ENCODE data around the gene SCYGR2. TPM values are rescaled to one million over a fixed set of nuclear protein-coding genes. Genes with fewer than 3 reads are reported as not detected.

Gene SCYGR2
- total RNA-seq, 2 experiments from 2014 or later = not detected

DNA sequence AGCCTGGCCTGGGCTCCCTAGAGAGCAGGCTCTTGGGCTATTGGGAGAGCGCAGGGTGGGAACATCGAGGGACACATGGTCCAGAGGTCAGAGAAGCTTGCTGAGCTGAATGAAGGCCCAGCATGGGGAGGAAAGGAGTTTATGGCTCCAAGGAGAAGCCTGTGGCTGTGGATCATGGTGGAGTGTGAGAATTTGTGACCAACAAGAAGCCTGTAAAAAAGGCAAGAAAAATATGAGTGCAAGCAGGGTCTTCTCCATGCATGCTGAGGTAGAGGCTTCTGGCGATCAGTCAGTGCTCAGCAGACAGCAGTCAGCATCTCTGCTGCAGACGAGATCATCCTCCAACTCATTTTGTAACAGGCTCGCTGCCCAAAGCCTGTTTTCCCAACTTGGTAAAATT is 17.2 kb downstream of the SCYGR2 start:
- H3K9me2 ChIP-seq (ENCODE audit: insufficient read depth, low read length) = no peaks in the 10 kb centered on the region
- DNase-seq (ENCODE audit: low spot score) = no peak
- BruUV-seq (replicated peaks) = no TSS peak
- no peak overlapping the region for H3K27ac ChIP-seq (ENCODE audit: low read depth, low read length, poor library complexity, severe bottlenecking)
- no peaks in the 10 kb centered on the region for H4K20me1 ChIP-seq (ENCODE audit: insufficient read depth, low read length)
- H3K9me3 ChIP-seq (ENCODE audit: low read length) = no peaks in the 10 kb centered on the region
- no peak overlapping the region for H3K4me3 ChIP-seq (ENCODE audit: low read depth, low read length, poor library complexity, severe bottlenecking)
- ChIA-PET POLR2A (interaction anchor here (0.7 kb wide), 1 partner anchor 102 kb away, joined by 3 read pairs; no protein-coding TSS in a partner anchor), CTCF (ENCODE audit: unreplicated experiment) (no interaction called here)
- H3K4me2 ChIP-seq (ENCODE audit: low read length) = no peak overlapping the region
- no peaks in the 10 kb centered on the region for H3K4me1 ChIP-seq (ENCODE audit: insufficient read depth, low read length, poor library complexity, severe bottlenecking)
- no peak for TF ChIP-seq EZH2phosphoT487 (IDR thresholded peaks at IDR 0.05; ENCODE audit: borderline replicate concordance, low read depth, low read length)
- TF ChIP-seq, protein P1, sequence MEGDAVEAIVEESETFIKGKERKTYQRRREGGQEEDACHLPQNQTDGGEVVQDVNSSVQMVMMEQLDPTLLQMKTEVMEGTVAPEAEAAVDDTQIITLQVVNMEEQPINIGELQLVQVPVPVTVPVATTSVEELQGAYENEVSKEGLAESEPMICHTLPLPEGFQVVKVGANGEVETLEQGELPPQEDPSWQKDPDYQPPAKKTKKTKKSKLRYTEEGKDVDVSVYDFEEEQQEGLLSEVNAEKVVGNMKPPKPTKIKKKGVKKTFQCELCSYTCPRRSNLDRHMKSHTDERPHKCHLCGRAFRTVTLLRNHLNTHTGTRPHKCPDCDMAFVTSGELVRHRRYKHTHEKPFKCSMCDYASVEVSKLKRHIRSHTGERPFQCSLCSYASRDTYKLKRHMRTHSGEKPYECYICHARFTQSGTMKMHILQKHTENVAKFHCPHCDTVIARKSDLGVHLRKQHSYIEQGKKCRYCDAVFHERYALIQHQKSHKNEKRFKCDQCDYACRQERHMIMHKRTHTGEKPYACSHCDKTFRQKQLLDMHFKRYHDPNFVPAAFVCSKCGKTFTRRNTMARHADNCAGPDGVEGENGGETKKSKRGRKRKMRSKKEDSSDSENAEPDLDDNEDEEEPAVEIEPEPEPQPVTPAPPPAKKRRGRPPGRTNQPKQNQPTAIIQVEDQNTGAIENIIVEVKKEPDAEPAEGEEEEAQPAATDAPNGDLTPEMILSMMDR (conservative IDR thresholded peaks at IDR 0.05; ENCODE audit: low read length) = no peak
- no peaks in the 10 kb centered on the region for H3K36me3 ChIP-seq (ENCODE audit: insufficient read depth, low read length)
- no peak overlapping the region for H2AFZ ChIP-seq (ENCODE audit: low read length)
- H3K79me2 ChIP-seq (ENCODE audit: insufficient read depth, low read depth, low read length) = no peaks in the 10 kb centered on the region
- intact Hi-C loops (cut with micrococcal nuclease; ENCODE audit: unreplicated experiment) = no loop called here

DNA sequence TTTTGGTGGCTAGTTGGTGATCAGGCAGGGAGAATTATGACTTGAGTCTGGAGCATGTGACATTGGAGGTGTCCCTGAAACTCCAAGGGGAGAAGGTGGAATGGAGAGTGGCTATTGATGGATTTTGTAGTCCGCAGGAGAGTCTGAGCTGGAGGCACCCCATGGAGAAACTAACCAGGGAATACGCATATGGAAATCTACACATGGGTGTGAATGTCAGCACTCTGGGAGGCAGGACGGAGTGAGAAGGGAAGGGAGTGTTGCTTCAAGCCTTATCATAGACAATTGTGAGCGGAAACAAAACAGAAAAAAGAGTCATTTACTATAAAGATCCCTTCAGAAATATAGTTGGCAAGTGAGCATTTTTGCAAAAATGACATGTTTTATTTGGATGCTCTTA is 17.9 kb downstream of the SCYGR2 start:
- Histone ChIP-seq H3K4me2 (ENCODE audit: low read length) (no peak overlapping the region), H4K20me1 (ENCODE audit: insufficient read depth, low read length) (no peaks in the 10 kb centered on the region), H3K9me2 (ENCODE audit: insufficient read depth, low read length) (no peaks in the 10 kb centered on the region), H3K9me3 (ENCODE audit: low read length) (no peaks in the 10 kb centered on the region), H3K27ac (ENCODE audit: low read depth, low read length, poor library complexity, severe bottlenecking) (no peak overlapping the region), H3K36me3 (ENCODE audit: insufficient read depth, low read length) (no peaks in the 10 kb centered on the region), H3K4me1 (ENCODE audit: insufficient read depth, low read length, poor library complexity, severe bottlenecking) (no peaks in the 10 kb centered on the region), H3K79me2 (ENCODE audit: insufficient read depth, low read depth, low read length) (no peaks in the 10 kb centered on the region), H3K4me3 (ENCODE audit: low read depth, low read length, poor library complexity, severe bottlenecking) (no peak overlapping the region), H2AFZ (ENCODE audit: low read length) (no peak overlapping the region)
- TF ChIP-seq EZH2phosphoT487 (IDR thresholded peaks at IDR 0.05; ENCODE audit: borderline replicate concordance, low read depth, low read length) = no peak
- TF ChIP-seq, protein P1 (conservative IDR thresholded peaks at IDR 0.05; ENCODE audit: low read length) = no peak
- POLR2A ChIA-PET = no interaction called here
- CTCF ChIA-PET (ENCODE audit: unreplicated experiment) = no interaction called here
- DNase-seq (ENCODE audit: low spot score) = no peak
- BruUV-seq (replicated peaks) = no TSS peak
- intact Hi-C loops (cut with micrococcal nuclease; ENCODE audit: unreplicated experiment) = no loop called here

DNA sequence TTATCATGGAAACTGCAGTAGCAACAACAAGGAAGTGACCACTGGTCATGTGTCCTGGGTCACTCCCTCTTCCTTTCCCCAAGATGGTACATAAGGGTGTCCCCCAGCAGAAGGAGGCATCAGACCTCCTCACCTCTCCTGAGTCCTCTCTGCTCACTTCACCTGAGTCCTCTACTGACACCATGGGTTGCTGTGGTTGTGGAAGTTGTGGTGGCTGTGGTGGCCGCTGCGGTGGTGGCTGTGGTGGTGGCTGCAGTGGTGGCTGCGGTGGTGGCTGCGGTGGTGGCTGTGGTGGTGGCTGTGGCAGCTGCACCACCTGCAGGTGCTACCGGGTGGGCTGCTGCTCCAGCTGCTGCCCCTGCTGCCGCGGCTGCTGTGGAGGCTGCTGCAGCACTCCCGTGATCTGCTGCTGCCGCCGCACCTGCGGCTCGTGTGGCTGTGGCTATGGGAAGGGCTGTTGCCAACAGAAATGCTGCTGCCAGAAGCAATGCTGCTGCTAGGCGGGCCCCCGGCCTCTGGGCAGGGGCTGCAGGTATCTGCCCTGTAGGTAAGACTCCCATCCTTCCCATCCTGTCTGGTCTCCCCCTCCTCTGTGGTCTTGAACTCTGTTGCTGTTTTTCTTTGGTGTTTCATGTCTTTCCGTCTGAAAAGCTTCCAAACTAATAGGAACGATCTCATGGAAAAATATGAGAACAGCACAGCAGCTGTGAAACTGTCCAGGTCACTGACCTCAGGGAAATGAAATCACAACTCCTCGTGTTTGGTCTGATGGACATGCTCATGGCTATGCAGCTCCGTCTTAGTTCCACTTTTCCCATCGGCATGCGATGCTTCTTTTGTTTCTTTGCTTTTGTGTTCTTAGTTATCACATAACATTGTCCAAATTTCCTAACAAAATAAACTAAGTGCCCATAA is 18.9 kb downstream of the SCYGR2 start, which contains the start of gene SCYGR4:
Gene SCYGR4, plus strand, starts transcription at position 183 of the 915 bp plus-strand sequence. Its CDS starts 0 bp downstream, at position 183.
- Histone ChIP-seq H2AFZ (ENCODE audit: low read length) (no peak within 1 kb of the TSS), H3K4me3 (ENCODE audit: low read depth, low read length, poor library complexity, severe bottlenecking) (no peak within 1 kb of the TSS), H3K4me1 (ENCODE audit: insufficient read depth, low read length, poor library complexity, severe bottlenecking) (no peaks in the 10 kb centered on the region), H3K27ac (ENCODE audit: low read depth, low read length, poor library complexity, severe bottlenecking) (no peak within 1 kb of the TSS), H3K4me2 (ENCODE audit: low read length) (no peak within 1 kb of the TSS), H3K36me3 (ENCODE audit: insufficient read depth, low read length) (no peaks in the 10 kb centered on the region), H3K9me3 (ENCODE audit: low read length) (no peaks in the 10 kb centered on the region), H3K79me2 (ENCODE audit: insufficient read depth, low read depth, low read length) (no peaks in the 10 kb centered on the region), H4K20me1 (ENCODE audit: insufficient read depth, low read length) (no peaks in the 10 kb centered on the region), H3K9me2 (ENCODE audit: insufficient read depth, low read length) (no peaks in the 10 kb centered on the region)
- DNase-seq (ENCODE audit: low spot score) = no peak
- no peak for TF ChIP-seq EZH2phosphoT487 (IDR thresholded peaks at IDR 0.05; ENCODE audit: borderline replicate concordance, low read depth, low read length)
- TF ChIP-seq, protein P1 (conservative IDR thresholded peaks at IDR 0.05; ENCODE audit: low read length) = no peak
- CTCF ChIA-PET (ENCODE audit: unreplicated experiment) = no interaction called here
- POLR2A ChIA-PET = no interaction called here
- BruUV-seq (replicated peaks) = no TSS peak
- intact Hi-C loops (cut with micrococcal nuclease; ENCODE audit: unreplicated experiment) = no loop called here

Measured in OCI-LY7 (cell line).